Mesodermal cell (in vitro differentiated cells): ENCODE data around the gene VCAN.

ENCODE experiments used
- H3K27ac ChIP-seq: 2 replicates; pipeline ENCODE4 v1.7.0; 2013; ENCODE audit warnings: mild to moderate bottlenecking, low read depth, low read length, moderate library complexity; ENCODE audit not compliant: severe bottlenecking
- H3K36me3 ChIP-seq: 2 replicates; pipeline ENCODE4 v1.7.1; 2013; ENCODE audit warnings: mild to moderate bottlenecking, low read length, moderate library complexity; ENCODE audit not compliant: control insufficient read depth, insufficient read depth
- H3K4me1 ChIP-seq: one replicate; pipeline ENCODE4 v1.7.1; 2013; ENCODE audit warnings: mild to moderate bottlenecking, low read length; ENCODE audit not compliant: insufficient read depth, control insufficient read depth, poor library complexity, severe bottlenecking
- H3K4me3 ChIP-seq: 2 replicates; pipeline ENCODE4 v1.7.0; 2013; ENCODE audit warnings: low read length, control low read depth, mild to moderate bottlenecking; ENCODE audit not compliant: insufficient read depth, poor library complexity, severe bottlenecking; ENCODE audit errors: extremely low read depth
- H3K9me3 ChIP-seq: 2 replicates; pipeline ENCODE4 v1.7.1; 2013; ENCODE audit warnings: mild to moderate bottlenecking, low read length, moderate library complexity; ENCODE audit not compliant: control insufficient read depth
- WGBS, 2 experiments: methylation state at CpG; one replicate each; pipeline ENCODE4 v1.1.5; 2013; ENCODE audit warnings: missing lambda C conversion rate in 2 of 2; ENCODE audit not compliant: insufficient coverage in 2 of 2; 5-methylcytosine and 5-hydroxymethylcytosine counted together

Gene VCAN

DNA sequence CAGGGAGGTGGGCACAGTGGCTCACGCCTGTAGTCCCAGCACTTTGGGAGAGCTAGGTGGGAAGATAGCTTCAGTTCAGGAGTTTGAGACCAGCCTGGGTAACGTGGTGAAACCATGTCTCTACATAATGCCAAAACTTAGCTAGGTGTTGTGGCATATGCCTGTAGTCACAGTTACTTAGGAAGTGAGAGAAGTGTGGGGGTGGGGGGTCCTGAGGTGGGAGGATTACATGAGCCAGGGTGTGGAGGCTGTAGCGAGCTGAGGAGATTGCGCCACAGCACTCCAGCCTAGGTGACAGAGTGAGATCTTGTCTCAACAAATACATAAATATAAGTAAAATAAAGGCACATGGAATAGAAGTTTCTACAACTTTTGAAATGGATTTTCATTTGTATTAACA, 23.1 kb downstream of the VCAN start:
- WGBS, 2 experiments, result 72 to 82% methylated on average over 2 of the region's 4 CpGs
- Histone ChIP-seq H3K9me3 (no peaks in the 10 kb centered on the region), H3K4me1 (peaks cover 6% of the 10 kb centered on the region), H3K27ac (no peak overlapping the region), H3K36me3 (peaks cover 73% of the 10 kb centered on the region), H3K4me3 (no peak overlapping the region)

DNA sequence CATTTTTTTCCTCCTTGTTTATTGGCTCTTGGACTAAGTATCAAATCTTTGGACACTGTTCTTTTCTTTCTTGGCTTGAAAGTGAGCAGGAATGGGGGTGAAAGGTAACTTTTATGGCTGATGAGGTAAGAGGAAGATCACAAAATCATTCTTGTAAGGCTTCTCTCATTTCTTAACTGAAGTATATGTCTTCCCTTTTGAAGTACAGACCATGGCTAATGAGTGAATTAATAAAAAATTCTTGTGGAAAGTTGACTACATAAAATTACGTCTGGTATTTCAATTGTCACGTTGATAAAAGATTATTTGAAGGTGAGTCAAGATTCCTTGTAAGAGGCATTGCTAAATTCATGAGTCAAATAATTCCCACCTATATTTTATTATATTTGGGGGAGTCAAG, 25.1 kb downstream of the VCAN start:
- Histone ChIP-seq H3K27ac (no peak overlapping the region), H3K4me3 (no peak overlapping the region), H3K4me1 (peaks cover 6% of the 10 kb centered on the region), H3K9me3 (no peaks in the 10 kb centered on the region), H3K36me3 (peaks cover 80% of the 10 kb centered on the region)
- WGBS, 2 experiments, result 80% methylated on average over 1 of the region's 2 CpGs; no CpG with 5 or more reads in 1 of the 2 experiments

DNA sequence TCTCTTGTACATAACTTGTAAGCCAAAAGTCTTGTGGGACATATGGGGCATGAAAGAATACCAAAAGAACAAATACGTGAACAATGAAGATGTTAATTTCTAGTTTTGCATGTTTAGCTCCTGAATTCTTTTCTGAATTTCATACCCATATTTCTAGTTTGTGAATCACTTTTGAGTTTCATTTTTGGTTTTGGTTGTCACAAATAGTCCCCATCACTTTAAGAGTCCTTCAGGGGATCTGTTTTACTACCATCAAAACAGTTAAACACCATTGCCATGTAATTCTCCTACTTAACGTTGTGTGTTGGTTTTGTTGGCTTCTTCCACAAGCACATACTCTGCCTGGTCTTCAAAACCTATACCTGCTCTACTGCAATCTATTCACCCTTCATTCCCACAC, 27.0 kb downstream of the VCAN start:
- Histone ChIP-seq H3K4me1 (no peaks in the 10 kb centered on the region), H3K9me3 (no peaks in the 10 kb centered on the region), H3K27ac (no peak overlapping the region), H3K4me3 (no peak overlapping the region), H3K36me3 (peaks cover 76% of the 10 kb centered on the region)
- 100% methylated on average over 1 of the region's 2 CpGs for WGBS, 2 experiments

DNA sequence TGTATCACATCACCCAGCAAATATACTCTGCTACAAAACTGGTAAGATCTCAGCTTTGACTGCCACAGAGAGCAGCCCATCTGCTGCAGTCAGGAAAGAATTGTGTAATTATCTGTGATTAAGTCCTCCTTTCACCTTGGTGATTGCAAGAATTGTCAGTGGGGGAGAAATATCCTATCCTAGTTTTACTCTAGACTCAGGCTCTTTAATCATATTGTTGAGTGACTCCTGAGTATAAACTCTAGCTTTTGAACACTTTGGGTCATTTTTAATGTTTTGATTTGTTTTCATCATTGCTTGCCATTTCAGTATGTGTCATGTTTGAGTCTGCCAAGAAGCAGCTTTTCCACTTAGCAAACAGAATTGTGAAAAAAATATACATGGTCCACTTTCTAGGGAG, 32.1 kb downstream of the VCAN start:
- H3K27ac ChIP-seq, result no peak overlapping the region
- H3K9me3 ChIP-seq, result no peaks in the 10 kb centered on the region
- H3K36me3 ChIP-seq, result peaks cover 80% of the 10 kb centered on the region
- H3K4me3 ChIP-seq, result no peak overlapping the region
- H3K4me1 ChIP-seq, result no peaks in the 10 kb centered on the region

DNA sequence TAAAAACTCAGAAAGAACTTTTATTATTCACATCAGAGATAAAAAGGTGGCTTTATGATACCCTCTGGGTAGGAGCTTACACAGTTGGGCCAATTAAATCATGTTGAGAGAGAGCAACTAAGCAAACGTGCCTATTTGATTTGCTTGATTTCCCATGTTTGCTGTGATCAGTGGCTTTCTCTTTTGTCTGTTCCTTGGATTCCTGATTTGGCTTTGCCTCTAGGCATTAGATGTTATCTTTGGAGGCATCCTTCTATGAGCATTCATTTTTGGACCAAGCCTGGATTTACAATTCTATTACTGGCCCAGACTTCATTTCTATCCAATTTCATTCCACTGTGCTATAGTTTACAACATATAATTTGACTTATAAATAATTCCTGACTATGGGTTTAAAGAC, 35.9 kb downstream of the VCAN start:
- 90 to 94% methylated on average over 1 of the region's 1 CpG for WGBS, 2 experiments
- no peak overlapping the region for H3K27ac ChIP-seq

DNA sequence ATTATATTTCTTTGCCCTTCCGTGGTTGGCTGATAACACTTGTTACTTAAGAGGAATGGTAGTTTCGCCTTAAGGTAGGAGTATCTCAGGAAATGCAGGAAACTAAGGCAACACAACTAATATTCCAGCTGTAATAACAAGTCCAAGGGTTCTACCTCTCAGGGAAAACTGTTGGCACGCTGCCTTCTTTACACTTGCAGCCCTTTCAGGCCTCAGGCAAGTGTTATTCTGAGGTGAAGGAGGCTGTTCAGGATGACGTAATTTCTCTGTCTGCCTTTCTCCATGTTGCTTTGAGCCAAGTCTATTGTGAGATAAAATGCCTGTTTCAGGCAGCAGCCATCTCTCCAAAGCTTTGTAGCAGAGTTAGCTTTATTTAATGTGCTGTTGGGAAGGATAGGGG, 38.0 kb downstream of the VCAN start:
- Histone ChIP-seq H3K4me1 (no peaks in the 10 kb centered on the region), H3K4me3 (no peak overlapping the region), H3K9me3 (no peaks in the 10 kb centered on the region), H3K27ac (no peak overlapping the region), H3K36me3 (peaks cover 48% of the 10 kb centered on the region)
- WGBS, 2 experiments, result 86% methylated on average over 2 of the region's 4 CpGs; no CpG with 5 or more reads in 1 of the 2 experiments

More for the DNA sequence above, 35.9 kb downstream of the VCAN start:
- Histone ChIP-seq H3K9me3 (no peaks in the 10 kb centered on the region), H3K4me1 (no peaks in the 10 kb centered on the region), H3K36me3 (peaks cover 54% of the 10 kb centered on the region), H3K4me3 (no peak overlapping the region)

DNA sequence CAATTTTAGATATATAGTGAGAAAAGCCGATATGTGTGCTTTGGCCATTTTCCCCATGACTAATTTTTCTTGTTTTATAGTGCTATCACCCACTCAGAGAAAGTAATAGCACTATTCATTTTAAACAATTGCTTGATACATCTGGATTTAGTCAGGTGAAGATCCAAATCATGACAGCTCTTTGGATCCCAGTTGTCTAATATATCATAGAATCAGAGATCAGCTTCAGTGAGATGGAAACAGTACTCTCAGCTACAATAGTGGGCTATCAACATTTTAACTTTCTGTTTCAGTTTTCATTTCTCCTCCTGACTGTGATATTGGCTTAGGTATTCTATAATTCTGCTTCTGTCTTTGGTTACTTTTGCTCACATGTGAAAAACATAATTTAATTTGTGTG, 38.7 kb downstream of the VCAN start:
- no peak overlapping the region for H3K27ac ChIP-seq
- no peaks in the 10 kb centered on the region for H3K9me3 ChIP-seq
- H3K4me3 ChIP-seq, result no peak overlapping the region
- WGBS, 2 experiments, result 100% methylated on average over 1 of the region's 1 CpG; no CpG with 5 or more reads in 1 of the 2 experiments
- H3K4me1 ChIP-seq, result no peaks in the 10 kb centered on the region
- peaks cover 46% of the 10 kb centered on the region for H3K36me3 ChIP-seq

DNA sequence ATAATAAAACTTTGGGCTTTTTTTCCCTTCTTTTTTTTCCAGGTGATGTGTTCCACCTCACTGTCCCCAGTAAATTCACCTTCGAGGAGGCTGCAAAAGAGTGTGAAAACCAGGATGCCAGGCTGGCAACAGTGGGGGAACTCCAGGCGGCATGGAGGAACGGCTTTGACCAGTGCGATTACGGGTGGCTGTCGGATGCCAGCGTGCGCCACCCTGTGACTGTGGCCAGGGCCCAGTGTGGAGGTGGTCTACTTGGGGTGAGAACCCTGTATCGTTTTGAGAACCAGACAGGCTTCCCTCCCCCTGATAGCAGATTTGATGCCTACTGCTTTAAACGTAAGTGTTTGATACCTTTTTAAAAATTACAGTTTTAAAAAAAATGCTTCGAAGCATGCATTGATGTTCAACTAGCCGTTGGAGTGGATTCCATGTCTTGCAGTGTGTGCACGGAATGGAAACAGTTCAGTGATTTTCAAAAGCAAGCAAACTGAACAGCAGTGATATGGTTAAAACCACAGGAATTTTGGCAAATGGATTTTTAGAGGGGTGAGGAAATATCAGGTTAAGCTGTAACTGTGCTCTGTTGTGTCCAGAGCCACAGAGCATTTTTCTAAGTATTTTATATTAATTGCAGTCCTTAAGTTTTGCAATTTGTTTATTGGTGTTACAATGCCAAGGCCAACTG, 40.7 kb downstream of the VCAN start:
- no peak overlapping the region for H3K4me3 ChIP-seq
- H3K9me3 ChIP-seq, result no peaks in the 10 kb centered on the region
- H3K4me1 ChIP-seq, result no peaks in the 10 kb centered on the region
- peaks cover 33% of the 10 kb centered on the region for H3K36me3 ChIP-seq
- no peak overlapping the region for H3K27ac ChIP-seq
- WGBS, 2 experiments, result 94 to 98% methylated on average over 10 to 13 of the region's 13 CpGs

DNA sequence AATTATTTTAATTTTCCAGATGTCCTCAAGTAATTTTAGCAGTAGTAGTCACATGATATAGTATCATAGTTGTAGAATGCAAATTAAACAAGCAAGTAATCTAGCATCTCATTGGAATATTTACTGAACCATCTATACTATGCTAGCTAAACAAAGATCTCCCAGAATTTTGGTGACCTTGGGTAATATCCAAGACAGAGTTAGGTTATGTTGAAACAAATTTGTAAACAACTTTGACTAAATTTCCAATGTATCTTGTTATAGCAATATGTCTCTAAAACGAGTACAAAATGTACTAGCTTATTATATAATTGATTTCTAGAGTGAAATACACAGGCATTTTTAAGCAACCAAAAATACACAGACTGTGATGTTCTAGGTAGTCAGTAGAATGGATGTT, 41.5 kb downstream of the VCAN start:
- no peak overlapping the region for H3K4me3 ChIP-seq
- H3K27ac ChIP-seq, result no peak overlapping the region
- peaks cover 27% of the 10 kb centered on the region for H3K36me3 ChIP-seq

DNA sequence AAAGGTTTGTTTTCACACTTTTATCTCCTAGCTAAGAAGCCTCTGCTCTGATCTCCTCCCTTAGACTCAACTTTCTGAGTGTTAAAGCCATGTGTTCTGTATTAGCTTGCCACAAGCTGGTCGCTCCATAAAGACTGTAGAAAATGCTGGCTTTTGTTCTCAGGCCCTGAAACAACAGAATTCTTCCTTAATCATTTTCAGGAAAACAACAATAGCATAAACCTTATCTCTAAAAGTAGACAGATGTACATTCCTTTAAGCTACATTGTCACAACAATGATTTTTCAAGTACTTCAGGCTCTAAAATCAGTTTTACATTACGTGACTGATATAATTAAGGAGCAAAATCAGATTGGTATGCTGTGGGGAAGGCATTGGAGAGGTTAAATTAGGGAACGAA, 41.9 kb downstream of the VCAN start:
- Histone ChIP-seq H3K27ac (no peak overlapping the region), H3K36me3 (peaks cover 30% of the 10 kb centered on the region), H3K4me1 (no peaks in the 10 kb centered on the region), H3K9me3 (no peaks in the 10 kb centered on the region), H3K4me3 (no peak overlapping the region)
- 100% methylated on average over 1 of the region's 3 CpGs for WGBS, 2 experiments

More for the DNA sequence above, 41.5 kb downstream of the VCAN start:
- WGBS, 2 experiments, result no CpG with 5 or more reads among the region's 1 CpG
- H3K9me3 ChIP-seq, result no peaks in the 10 kb centered on the region
- H3K4me1 ChIP-seq, result no peaks in the 10 kb centered on the region

DNA sequence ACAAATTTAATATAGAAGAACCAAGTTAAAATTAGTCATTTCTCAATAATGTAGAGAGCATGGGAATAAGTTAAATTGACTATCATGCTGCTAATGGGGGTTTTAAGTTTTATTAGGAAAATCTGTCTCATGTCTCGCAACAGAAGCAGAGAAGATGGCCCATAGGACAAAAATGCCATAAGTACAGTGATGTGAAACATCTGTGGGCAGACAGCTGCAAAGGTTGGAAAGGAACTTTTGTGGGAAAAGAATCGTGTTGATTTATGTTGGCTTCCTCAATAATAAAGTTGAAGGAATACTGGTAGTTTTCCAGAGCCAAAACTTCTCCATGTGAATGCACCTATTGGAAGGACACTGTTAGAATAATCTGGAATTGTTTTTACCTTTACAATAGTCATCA, 44.8 kb downstream of the VCAN start:
- Histone ChIP-seq H3K27ac (no peak overlapping the region), H3K4me1 (no peaks in the 10 kb centered on the region), H3K36me3 (peaks cover 59% of the 10 kb centered on the region), H3K9me3 (no peaks in the 10 kb centered on the region), H3K4me3 (no peak overlapping the region)
- 100% methylated on average over 1 to 2 of the region's 2 CpGs for WGBS, 2 experiments
